ENCODE data around the gene ZEB1.

ZEB1 gene

GRCh38 chr10:31508882-31509281 is 189.9 kb downstream of the ZEB1 start:
- Histone ChIP-seq H3K79me2 (ENCODE audit: control insufficient read depth, insufficient read depth, low read length, poor library complexity) (no peaks in the 10 kb centered on the region), H3K4me2 (ENCODE audit: low read length) (no peak overlapping the region), H4K12ac (ENCODE audit: low read depth, low read length) (no peak overlapping the region), H4K91ac (ENCODE audit: low read depth, low read length) (no peak overlapping the region), H2BK5ac (ENCODE audit: low read depth, low read length, poor library complexity) (no peak overlapping the region), H3K36me3 (ENCODE audit: control insufficient read depth in 1 of 2, insufficient read depth in 2 of 2, low read length in 2 of 2) (no peaks in the 10 kb centered on the region), H2BK120ac (ENCODE audit: insufficient read depth, low read length, poor library complexity) (no peak overlapping the region), H3K18ac (ENCODE audit: low read length) (no peak overlapping the region), H2AFZ (ENCODE audit: insufficient read depth, low read length, poor library complexity) (no peak overlapping the region), H4K8ac (ENCODE audit: low read depth, low read length) (no peak overlapping the region), H3K27me3 (ENCODE audit: insufficient read depth, low read length) (no peaks in the 10 kb centered on the region), H3K4ac (ENCODE audit: low read depth, low read length) (no peak overlapping the region), H3K79me1 (ENCODE audit: low read length) (no peaks in the 10 kb centered on the region), H3K4me3 (ENCODE audit: low read depth, low read length) (no peak overlapping the region), H3K23ac (ENCODE audit: low read length) (no peak overlapping the region), H2BK12ac (ENCODE audit: low read length) (no peak overlapping the region), H3K4me1 (ENCODE audit: control insufficient read depth in 1 of 2, insufficient read depth in 2 of 2, low read length in 2 of 2) (peaks cover 0 to 2% of the 10 kb centered on the region in 2 experiments), H3K27ac (ENCODE audit: low read depth, low read length) (no peak overlapping the region), H3K14ac (ENCODE audit: low read length) (no peak overlapping the region), H3K9me3 (ENCODE audit: insufficient read depth, low read depth, low read length) (peaks cover 12% of the 10 kb centered on the region), H2AK5ac (ENCODE audit: low read length) (no peak overlapping the region), H3K9ac (ENCODE audit: low read length) (no peak overlapping the region)
- no CpG with 5 or more reads among the region's 5 CpGs for WGBS (ENCODE audit: extremely low coverage, insufficient coverage, insufficient read length)
- DNase-seq = no peak

GRCh38 chr10:31509989-31510388 is 191.0 kb downstream of the ZEB1 start:
- no peak overlapping the region for H3K4ac ChIP-seq (ENCODE audit: low read depth, low read length)
- H2BK12ac ChIP-seq (ENCODE audit: low read length) = no peak overlapping the region
- H4K8ac ChIP-seq (ENCODE audit: low read depth, low read length) = no peak overlapping the region
- no peak overlapping the region for H3K18ac ChIP-seq (ENCODE audit: low read length)
- H3K4me1 ChIP-seq (ENCODE audit: control insufficient read depth in 1 of 2, insufficient read depth in 2 of 2, low read length in 2 of 2) = peaks cover 0 to 2% of the 10 kb centered on the region in 2 experiments
- H3K9me3 ChIP-seq (ENCODE audit: insufficient read depth, low read depth, low read length) = peaks cover 12% of the 10 kb centered on the region
- H4K91ac ChIP-seq (ENCODE audit: low read depth, low read length) = no peak overlapping the region
- H3K4me2 ChIP-seq (ENCODE audit: low read length) = no peak overlapping the region
- H3K36me3 ChIP-seq (ENCODE audit: control insufficient read depth in 1 of 2, insufficient read depth in 2 of 2, low read length in 2 of 2) = no peaks in the 10 kb centered on the region
- no peaks in the 10 kb centered on the region for H3K79me2 ChIP-seq (ENCODE audit: control insufficient read depth, insufficient read depth, low read length, poor library complexity)
- no peak for DNase-seq
- no peak overlapping the region for H2AFZ ChIP-seq (ENCODE audit: insufficient read depth, low read length, poor library complexity)
- H2BK120ac ChIP-seq (ENCODE audit: insufficient read depth, low read length, poor library complexity) = no peak overlapping the region
- H3K27ac ChIP-seq (ENCODE audit: low read depth, low read length) = no peak overlapping the region
- no peak overlapping the region for H3K14ac ChIP-seq (ENCODE audit: low read length)
- H3K79me1 ChIP-seq (ENCODE audit: low read length) = no peaks in the 10 kb centered on the region
- H4K12ac ChIP-seq (ENCODE audit: low read depth, low read length) = no peak overlapping the region
- no peaks in the 10 kb centered on the region for H3K27me3 ChIP-seq (ENCODE audit: insufficient read depth, low read length)
- H2BK5ac ChIP-seq (ENCODE audit: low read depth, low read length, poor library complexity) = no peak overlapping the region
- H3K4me3 ChIP-seq (ENCODE audit: low read depth, low read length) = no peak overlapping the region
- no peak overlapping the region for H2AK5ac ChIP-seq (ENCODE audit: low read length)
- no peak overlapping the region for H3K9ac ChIP-seq (ENCODE audit: low read length)
- H3K23ac ChIP-seq (ENCODE audit: low read length) = no peak overlapping the region

DNA sequence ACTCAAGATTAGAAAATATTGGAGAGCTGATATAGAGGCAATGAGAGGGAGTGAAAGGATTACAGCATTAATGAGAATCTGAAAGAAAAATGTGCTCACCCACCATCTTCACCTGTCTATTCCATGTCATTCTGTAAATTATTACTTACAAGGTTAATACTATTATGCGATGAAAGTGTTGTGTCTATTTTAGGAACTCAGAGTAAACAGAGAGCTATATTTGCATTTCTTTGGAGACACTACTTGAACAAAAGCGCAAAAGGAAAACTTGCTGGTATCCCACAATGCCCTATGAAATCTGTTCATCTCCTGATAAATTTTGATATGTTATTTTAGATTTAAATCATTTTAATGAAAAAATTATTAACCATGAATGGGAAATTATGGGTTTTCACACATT is 196.1 kb downstream of the ZEB1 start:
- no peak for DNase-seq
- Histone ChIP-seq H3K4me2 (ENCODE audit: low read length) (no peak overlapping the region), H3K23ac (ENCODE audit: low read length) (no peak overlapping the region), H2AFZ (ENCODE audit: insufficient read depth, low read length, poor library complexity) (no peak overlapping the region), H3K4me1 (ENCODE audit: control insufficient read depth in 1 of 2, insufficient read depth in 2 of 2, low read length in 2 of 2) (no peaks in the 10 kb centered on the region), H2BK120ac (ENCODE audit: insufficient read depth, low read length, poor library complexity) (no peak overlapping the region), H2BK12ac (ENCODE audit: low read length) (no peak overlapping the region), H3K27ac (ENCODE audit: low read depth, low read length) (no peak overlapping the region), H4K8ac (ENCODE audit: low read depth, low read length) (no peak overlapping the region), H3K4me3 (ENCODE audit: low read depth, low read length) (no peak overlapping the region), H3K18ac (ENCODE audit: low read length) (no peak overlapping the region), H2BK5ac (ENCODE audit: low read depth, low read length, poor library complexity) (no peak overlapping the region), H3K9me3 (ENCODE audit: insufficient read depth, low read depth, low read length) (no peaks in the 10 kb centered on the region), H4K91ac (ENCODE audit: low read depth, low read length) (no peak overlapping the region), H3K27me3 (ENCODE audit: insufficient read depth, low read length) (no peaks in the 10 kb centered on the region), H3K79me1 (ENCODE audit: low read length) (no peaks in the 10 kb centered on the region), H3K4ac (ENCODE audit: low read depth, low read length) (no peak overlapping the region), H3K36me3 (ENCODE audit: control insufficient read depth in 1 of 2, insufficient read depth in 2 of 2, low read length in 2 of 2) (no peaks in the 10 kb centered on the region), H3K9ac (ENCODE audit: low read length) (no peak overlapping the region), H3K14ac (ENCODE audit: low read length) (no peak overlapping the region), H4K12ac (ENCODE audit: low read depth, low read length) (no peak overlapping the region), H2AK5ac (ENCODE audit: low read length) (no peak overlapping the region), H3K79me2 (ENCODE audit: control insufficient read depth, insufficient read depth, low read length, poor library complexity) (no peaks in the 10 kb centered on the region)
- no CpG with 5 or more reads among the region's 2 CpGs for WGBS (ENCODE audit: extremely low coverage, insufficient coverage, insufficient read length)

GRCh38 chr10:31515819-31516402 is 196.9 kb downstream of the ZEB1 start:
- Histone ChIP-seq H4K8ac (ENCODE audit: low read depth, low read length) (no peak overlapping the region), H2BK12ac (ENCODE audit: low read length) (no peak overlapping the region), H3K36me3 (ENCODE audit: control insufficient read depth in 1 of 2, insufficient read depth in 2 of 2, low read length in 2 of 2) (no peaks in the 10 kb centered on the region), H2AFZ (ENCODE audit: insufficient read depth, low read length, poor library complexity) (no peak overlapping the region), H3K9me3 (ENCODE audit: insufficient read depth, low read depth, low read length) (no peaks in the 10 kb centered on the region), H3K23ac (ENCODE audit: low read length) (no peak overlapping the region), H4K91ac (ENCODE audit: low read depth, low read length) (no peak overlapping the region), H3K4me3 (ENCODE audit: low read depth, low read length) (no peak overlapping the region), H3K4ac (ENCODE audit: low read depth, low read length) (no peak overlapping the region), H3K14ac (ENCODE audit: low read length) (no peak overlapping the region), H3K79me1 (ENCODE audit: low read length) (no peaks in the 10 kb centered on the region), H3K4me1 (ENCODE audit: control insufficient read depth in 1 of 2, insufficient read depth in 2 of 2, low read length in 2 of 2) (no peaks in the 10 kb centered on the region), H3K27me3 (ENCODE audit: insufficient read depth, low read length) (no peaks in the 10 kb centered on the region), H3K18ac (ENCODE audit: low read length) (no peak overlapping the region), H3K27ac (ENCODE audit: low read depth, low read length) (no peak overlapping the region), H2BK5ac (ENCODE audit: low read depth, low read length, poor library complexity) (no peak overlapping the region), H3K9ac (ENCODE audit: low read length) (no peak overlapping the region), H3K79me2 (ENCODE audit: control insufficient read depth, insufficient read depth, low read length, poor library complexity) (no peaks in the 10 kb centered on the region), H3K4me2 (ENCODE audit: low read length) (no peak overlapping the region), H2AK5ac (ENCODE audit: low read length) (no peak overlapping the region), H4K12ac (ENCODE audit: low read depth, low read length) (no peak overlapping the region), H2BK120ac (ENCODE audit: insufficient read depth, low read length, poor library complexity) (no peak overlapping the region)
- no peak for DNase-seq
